DMS 273 (cell line): ENCODE results near the gene CTNNA3.
A peak's percentile ranks its signal among the peaks of the same experiment; 100 is the strongest.

Source experiments
- DNase-seq: peaks from one replicate; lab custom pipeline; 2025; ENCODE audit not compliant: unreplicated experiment; lab: John Stamatoyannopoulos, UW

CTNNA3 gene

DNA sequence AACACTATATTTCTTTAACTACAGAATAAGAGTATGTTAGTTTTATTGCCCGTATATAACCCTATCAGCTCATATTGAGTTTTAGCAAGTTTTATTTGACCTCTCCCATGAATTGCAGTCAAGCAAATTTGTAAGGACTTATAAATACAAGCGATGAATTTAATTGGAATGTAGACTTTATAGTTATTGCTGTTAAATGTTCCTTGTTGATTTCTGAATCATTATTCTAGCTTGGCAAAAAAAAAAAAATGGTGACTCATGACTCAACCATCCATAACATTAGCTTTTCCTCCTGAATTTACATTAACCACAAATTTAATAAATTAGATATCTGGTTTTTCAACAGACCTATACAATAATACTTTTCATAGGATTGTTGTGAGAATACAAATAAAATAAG is 1104.1 kb downstream of the CTNNA3 start:
- DNase-seq: no peak

DNA sequence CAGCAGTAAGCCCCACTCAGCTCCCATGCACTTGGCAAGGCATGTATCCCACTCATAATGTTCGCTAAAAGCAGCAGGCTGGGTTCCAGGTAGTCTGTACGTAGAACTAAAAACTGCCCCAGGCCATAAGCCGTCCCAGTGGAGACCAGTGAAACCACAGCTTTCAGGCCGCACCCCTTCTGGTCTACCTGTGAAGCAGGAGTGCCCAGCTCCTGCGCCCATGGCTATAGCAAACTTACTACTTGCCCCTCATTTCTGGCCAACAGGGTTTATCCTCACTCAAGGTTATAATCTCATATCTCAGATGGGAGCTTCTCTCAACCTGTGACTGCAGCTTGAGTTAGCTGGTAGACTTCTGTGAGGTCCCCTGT is 1108.3 kb downstream of the CTNNA3 start:
- no peak for DNase-seq

DNA sequence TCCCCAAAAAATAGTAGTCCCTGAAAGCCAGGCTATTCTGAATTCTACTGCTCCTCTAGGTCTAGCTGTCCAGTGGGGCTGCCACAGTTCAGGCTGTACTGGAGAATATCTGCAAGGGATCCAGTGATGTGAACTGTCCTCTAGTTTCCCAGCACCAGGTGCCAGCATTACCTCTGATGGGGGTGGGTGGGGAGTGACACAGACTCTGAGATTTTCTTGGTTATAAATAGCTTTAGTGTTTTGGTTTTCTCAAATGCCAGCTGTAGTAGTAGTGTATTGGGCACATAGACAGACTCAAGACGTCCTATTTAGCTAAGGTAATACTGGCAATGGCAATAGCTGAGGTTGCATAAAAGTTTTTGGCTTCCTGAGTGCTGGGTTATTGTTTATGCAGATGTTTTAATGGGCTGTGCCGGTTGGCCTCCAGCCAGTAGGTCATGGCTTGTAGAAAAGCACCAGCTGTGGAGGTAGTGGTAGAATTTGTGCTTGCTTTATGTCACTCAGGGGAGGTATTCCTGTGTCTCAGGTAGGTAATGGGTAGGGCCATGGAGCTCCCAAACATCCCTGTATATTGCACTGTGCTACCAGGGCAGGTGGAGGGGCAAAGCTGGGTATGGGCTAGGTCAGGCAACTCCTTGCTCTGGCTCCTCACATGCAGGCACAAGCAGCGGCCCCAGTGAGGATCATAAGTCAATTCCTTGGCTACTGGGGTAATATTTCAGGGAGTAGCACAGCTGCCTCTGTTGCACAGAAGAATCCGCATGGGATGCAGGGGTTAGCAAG is 1108.9 kb downstream of the CTNNA3 start:
- peak; percentile 9 for DNase-seq

DNA sequence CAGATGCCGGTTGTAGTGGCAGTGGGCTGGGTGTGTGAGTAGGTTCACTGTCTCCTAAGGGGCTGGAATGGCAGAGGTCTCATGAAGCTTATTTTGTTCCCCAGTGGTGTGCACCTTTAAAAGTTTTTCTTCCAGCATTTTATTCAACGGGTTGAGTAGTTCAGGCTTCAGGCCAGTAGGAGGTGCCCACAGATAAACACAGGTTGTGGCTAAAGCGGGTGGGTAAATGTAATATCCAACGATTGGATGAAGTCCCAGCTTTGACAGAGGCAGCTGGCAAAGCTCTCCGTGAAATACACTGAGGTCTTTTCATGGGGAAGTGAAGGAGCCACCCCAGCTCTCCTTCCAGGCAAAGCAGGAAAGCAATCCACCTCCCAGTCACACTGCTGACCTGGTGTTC is 1109.9 kb downstream of the CTNNA3 start:
- peak; percentile 29 for DNase-seq

DNA sequence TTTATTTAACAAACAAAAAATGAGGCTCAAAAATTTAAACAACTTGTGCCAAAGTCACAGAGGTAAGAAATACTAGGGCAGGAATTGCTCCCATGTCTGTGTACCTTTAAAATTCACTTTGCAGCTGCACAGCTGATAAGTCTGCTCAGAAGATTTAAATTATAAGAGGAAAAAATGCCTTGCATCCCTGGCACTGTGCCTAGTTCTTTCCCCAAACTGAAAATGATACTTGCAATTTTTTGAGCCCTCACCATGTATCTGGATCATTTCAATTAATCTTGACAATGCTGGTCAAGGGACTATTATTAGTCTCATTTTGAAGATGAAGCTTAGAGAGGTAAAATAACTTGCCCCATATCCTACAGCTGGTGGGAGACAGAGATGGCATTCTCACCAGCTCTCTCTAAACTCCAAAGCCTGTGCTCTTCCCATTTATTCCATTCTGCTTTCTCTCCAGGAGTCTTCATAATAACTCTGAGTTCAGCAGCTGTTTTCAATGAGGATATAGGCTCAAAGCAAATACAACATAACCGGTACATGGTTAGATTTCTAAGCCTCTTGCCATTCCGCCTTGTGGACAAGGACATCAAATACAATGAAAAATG is 1120.6 kb downstream of the CTNNA3 start:
- DNase-seq: no peak

DNA sequence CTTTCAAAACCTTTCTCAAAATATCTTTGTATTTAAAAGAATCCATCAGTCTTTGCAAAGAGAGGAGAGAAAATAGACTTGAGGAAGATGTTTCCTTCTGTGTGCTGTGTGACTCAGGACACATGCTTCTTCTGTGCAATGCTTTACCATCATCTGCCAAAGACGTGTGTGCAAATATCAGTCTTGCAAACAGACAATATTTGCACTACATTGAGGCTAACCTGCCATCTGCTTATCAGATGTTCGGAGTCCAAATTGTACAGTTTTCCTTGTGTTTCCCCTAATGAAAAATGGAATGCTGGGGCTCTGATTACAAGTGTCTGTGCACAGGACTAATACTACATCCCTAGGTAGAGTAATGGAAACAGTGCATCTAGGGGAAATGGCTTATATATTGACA is 1123.3 kb downstream of the CTNNA3 start:
- peak; percentile 1 for DNase-seq

DNA sequence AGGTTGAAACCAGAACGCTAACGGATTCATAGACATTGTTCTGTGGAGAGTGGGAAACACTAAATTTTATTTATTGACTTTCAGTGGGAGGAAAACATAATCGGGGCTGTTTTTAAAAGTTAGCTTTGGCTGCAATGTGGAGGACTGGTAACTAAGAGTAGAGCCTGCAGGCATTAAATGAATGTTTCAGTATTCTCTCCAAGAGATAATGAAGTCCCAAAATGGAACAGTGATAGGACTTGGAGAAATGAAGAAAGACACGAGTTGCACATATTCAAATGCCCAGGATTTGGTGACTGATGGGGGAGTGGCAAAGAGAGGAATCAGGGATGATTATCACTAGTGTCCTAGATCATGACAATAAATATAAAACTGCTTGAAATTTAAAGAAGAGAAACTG is 1130.0 kb downstream of the CTNNA3 start:
- no peak for DNase-seq

DNA sequence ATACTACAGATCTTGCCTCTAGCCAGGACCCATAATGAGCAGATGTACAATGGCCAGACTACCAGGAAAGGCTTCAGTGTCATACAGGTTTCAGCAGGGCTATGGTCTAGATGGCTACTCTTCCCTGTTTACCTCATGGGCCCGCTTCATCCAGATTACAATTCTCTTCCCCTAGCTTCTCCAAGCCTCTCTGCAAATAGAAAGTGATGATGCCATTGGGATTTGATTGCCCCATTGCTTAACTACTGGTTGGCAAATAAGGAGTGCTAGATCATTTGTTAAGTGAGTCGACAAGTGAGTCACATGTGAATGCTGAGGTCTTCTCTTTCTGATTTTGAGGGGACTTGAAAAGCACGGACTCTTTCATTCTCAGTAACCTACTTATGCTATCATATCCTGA is 1131.7 kb downstream of the CTNNA3 start:
- DNase-seq: no peak

DNA sequence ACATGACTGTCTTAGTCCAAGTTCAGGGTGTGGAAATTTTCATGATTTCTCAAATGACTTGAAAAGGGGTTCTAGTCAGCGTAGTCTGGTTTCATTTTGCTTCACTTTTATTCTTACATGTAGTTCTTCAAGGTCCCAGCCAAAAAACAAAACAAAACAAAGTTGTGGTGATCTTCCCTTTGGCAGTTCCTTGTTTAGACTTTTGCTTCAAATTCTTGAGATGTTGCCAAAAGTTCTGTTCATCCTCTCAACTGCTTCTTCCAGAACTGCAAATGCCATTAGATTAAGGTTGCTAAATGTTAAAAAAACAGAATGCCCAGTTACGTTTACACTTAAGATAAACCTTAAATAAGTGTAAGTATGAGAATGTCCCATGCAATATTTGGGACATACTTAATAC is 1140.9 kb downstream of the CTNNA3 start:
- no peak for DNase-seq

DNA sequence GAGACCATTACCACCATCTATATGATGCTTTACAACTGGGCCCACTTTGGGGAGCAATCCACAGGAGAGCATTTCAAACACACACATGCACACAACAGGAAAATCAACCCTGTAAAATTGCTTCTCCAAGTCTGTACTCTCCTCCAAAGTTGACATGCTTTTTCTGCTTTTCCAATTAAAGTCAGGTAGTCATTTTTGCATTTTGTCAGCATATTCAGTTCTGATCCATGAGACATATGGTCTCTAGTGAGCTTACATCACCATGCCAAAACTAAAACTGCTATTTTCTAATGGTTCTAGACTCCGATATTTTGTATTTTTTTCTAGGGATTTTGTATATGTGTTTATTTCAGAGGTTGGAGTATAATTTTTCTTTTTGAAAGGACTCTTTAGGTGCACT is 1143.7 kb downstream of the CTNNA3 start:
- peak; percentile 20 for DNase-seq

DNA sequence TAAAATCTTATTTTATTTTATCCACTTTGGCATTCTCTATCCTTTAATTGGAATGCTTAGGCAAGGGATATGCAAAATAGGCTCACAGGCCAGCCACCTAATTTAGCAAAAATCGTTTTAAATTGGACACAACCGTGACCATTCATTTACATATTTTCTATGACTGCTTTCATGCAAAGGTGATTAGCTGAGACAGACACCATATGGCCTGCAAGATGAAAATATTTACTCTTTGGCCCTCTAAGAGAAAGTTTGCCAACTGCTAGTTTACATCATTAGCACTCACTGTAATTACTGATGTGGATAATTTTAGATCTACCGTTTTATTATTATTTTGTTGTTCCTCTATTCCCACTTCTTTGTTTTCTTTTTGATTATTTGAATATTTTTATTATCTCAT is 1145.6 kb downstream of the CTNNA3 start:
- DNase-seq: peak; percentile 35

DNA sequence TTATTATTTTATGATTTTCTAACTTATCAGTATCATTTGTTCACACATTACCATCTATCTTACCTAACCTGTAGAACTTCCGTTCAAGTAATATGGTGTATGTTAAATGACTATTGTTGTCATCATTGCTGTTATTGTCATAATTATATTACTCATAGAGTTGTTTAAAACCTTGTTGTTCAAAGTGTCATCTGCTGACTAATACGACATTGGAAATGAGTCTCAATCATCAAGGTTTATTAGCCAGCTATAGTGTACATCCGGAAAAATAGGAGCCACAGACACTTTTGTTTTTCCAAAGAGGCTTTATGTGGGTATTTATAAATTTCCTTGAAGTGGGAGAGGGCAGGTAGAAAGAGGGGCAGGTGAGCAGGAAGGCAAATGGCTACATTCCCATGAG is 1157.1 kb downstream of the CTNNA3 start:
- DNase-seq: no peak

DNA sequence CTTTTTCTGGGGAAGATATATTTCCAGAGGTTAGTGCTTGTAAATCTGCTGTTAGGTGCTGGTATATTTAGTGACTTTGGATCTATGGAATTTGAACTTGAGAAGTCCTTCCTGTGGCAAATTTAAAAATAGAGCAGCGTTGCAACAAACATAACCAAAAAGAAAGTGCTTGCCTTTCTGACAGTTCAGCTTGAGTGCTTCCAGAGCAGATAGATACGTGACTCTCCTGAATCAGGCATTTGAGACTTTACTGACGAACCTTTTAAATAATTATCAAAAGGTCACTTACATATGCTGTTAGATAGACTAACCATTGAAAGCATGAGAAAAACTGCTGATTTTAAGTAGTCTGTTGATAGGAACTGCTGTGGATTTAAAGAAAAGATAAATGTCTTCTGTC is 1157.6 kb downstream of the CTNNA3 start:
- DNase-seq: no peak

DNA sequence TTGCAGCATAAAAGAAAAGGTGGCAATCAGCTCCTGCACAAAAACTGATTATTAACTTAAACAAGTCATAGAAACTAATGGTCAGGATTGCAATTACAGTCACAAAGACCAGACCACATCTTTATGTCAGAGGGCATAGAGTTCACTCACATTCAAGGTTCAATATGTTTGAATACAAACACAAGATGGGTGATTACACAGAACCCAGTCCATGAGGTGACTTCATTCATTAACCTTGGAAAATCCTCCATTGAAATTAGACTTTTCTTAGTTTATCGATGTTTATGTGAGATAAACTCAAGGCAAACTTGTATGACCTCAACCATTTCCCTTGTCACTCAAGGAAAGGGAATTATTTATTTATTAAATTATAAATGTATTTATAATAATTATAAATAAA is 1158.8 kb downstream of the CTNNA3 start:
- DNase-seq: no peak

DNA sequence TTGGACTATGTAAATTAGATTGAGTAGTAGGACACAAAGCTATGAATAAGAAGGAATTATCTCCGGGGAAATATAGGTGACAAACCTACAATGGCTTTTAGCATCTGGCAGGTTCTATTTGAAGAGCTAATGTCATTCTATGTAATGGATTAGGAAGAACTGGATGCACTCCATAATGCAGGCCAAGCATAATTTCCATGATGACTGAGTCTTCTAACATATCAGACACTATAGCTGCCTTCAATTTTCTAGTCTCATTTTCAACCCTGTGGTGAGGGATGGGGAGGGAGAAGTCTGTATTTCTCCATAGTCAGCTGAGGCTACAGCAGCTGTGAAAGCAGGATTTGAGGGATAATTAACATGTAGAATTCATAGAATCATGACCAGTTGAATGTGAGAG is 1160.6 kb downstream of the CTNNA3 start:
- DNase-seq: no peak

DNA sequence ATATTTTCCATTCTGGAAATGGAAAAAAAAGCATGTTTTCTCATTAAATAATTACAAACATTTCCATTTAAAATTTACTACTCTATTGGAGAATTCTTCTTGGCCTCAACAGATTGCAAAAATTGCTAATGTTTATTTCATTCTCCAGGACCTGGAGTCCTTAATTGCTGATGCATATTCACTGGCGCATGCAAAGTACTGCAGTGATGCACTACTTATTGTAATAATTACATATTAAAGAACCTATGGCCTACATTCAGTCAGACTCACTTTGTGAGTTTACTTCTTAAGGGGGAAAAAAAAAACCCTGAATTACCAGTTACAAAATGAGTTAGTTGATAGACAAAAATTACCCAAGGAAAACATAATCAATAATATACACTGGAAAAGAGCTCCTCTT is 1161.1 kb downstream of the CTNNA3 start:
- DNase-seq: no peak

DNA sequence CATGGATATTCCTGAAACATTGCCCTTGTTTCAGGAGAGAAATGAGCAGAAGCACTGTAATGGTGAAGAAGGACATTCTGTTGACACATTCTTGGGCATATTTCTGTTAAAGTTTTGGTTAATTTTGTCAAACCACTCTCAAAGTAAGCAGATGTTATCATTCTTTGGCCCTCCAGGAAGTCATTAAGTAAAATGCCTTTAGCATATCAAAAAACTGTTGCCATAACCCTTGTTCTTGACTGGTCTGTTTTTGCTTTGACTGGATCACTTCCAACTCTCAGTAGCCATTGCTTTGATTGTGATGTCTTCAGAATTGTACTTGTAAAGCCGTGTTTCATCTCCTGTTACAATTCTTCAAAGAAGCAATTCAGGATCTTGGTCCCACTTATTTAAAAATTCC is 1174.5 kb downstream of the CTNNA3 start:
- no peak for DNase-seq

DNA sequence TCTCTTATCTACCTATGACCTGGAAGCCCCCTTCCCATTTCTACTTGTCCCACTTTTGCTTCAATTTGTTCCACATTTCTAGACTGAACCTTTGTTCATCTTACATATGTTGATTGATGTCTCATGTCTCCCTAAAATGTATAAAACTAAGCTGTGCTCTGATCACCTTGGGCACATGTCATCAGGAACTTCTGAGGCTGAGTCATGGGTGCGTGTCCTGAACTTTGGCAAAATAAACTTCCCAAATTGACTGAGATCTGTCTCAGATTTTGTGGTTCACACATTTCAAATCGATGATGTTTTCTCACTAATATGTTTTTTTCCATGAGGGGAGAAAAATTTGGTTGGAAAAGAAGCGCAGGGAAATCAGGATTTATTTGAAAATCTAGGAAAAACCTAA is 1176.4 kb downstream of the CTNNA3 start:
- DNase-seq: no peak

DNA sequence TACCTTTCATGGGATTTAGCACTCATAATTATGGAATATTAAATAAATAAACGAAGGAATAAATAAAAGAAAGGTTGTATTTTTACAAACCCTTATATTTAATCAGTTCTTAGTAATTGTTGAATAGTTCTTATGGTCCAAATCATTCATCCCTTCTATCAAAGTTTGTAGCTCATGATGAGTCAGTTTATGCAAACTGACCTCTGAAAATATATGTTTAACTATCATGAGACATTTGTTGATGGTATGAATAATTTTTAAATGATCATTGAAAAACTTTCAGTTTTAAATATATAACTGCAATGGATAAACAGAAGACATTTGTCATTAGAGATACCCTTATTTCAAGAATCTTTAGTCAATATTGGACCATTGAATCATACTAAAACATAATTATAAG is 1181.3 kb downstream of the CTNNA3 start:
- DNase-seq: no peak

DNA sequence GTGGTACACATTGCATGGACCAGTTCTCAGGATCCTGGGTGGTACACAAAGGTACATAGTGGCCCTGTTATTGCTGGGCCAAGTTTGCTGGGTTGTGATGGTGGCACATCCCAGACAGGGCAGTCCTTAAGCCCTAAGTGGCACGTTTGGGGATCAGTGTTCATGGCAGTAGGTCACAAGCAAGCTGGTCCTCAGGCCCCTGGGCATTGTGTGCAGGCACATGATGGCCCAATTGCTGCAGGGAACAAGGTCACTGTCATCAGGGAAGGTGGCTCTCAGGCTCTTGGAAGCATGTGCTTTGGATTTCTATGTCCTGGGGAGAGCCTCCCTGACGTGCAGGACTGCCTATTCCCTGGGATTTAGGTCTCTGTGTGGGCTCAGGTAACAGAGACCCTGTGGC is 1182.5 kb downstream of the CTNNA3 start:
- DNase-seq: no peak

DNA sequence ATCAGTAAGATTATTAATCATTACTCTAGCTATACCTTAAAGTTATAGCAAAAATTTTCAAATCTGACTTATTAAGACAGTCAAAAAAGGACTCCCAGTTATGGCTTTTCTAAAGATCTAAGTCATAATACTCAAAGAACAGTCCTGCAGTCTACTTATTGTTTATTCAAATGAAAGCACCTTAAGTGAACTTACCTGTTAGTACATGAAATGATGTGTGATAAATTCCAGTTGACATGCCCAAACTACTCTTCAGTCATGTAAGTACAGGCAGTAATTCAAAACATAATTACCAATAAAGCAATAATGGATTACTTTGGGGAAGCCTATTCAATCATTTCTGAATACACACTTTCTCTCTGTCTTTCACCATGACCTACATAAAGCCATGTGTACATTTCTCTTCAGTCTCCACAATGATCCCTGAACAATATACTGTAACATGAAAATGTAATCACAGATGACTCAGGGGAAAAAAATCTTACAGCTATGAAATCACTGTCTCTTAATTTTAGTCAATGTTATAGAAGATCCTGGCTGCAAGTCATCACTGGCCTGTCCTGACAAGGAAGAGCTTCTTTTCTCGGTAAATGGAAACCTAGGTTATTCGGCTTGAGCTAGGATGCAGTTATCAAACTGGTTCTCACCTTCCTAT is 1190.9 kb downstream of the CTNNA3 start:
- DNase-seq: no peak

DNA sequence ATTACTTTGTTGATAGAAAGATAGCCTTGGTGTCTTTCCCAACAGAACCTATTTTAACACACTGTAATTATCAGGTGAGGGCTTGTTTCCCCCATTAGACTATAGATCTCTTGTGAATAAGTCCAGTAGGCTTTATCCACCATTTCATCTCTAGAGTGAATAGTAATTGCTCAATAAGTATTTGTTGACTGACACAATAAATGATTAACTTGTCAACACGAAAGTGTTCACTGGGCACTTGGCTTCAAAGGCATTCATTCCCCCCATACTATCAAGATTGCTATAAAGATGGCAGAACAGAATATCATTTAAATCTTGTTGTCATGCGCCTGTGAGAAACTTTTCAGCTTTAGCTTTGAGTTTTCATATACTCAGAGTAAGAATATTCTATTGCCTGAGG is 1194.6 kb downstream of the CTNNA3 start:
- no peak for DNase-seq

DNA sequence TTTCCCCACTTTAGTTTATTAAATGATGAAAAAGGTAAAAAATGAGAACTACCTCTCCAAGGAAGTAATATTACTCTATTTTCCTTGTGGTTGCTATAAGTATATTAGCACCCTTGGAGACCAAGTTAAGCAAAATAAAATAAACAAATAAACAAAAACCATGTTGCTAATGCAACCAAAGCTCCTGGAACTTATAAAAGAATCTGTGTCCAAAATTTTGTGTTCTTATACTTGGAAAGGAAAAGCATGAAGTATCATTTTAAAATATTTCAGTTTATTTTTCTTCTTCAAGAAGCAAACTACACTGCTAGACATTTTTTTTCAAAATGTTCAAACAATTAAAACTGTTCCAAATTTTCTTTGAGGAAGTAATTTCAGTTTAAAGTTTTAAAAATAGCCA is 1212.0 kb downstream of the CTNNA3 start:
- DNase-seq: no peak
